Right atrium auricular region (tissue), 2 donors: ENCODE measurements around the gene LCE2C. TPM values are rescaled to one million over a fixed set of nuclear protein-coding genes. Genes with fewer than 3 reads are reported as not detected.
"Not testable (repeated sequence)": the region's sequence is repeated elsewhere in the genome, so short reads cannot be mapped to it uniquely, and the experiment has no call there.

Experiments
- DNase-seq: peaks from one replicate; pipeline ENCODE4 v3.0.0-alpha.2; 2019; ENCODE audit warnings: low spot score
- H3K27ac ChIP-seq, 2 donors: fragments of 200-600 bp; sonication (generic); 1 replicate in 1 of 2; 2 replicates in 1 of 2; pipeline ENCODE4 v1.5.1; 2016 to 2019
- H3K27me3 ChIP-seq, 2 donors: fragments of 200-600 bp; sonication (generic); one replicate each; pipeline versions ENCODE4 v1.5.1 to v1.6.0; 2017 to 2019
- H3K36me3 ChIP-seq: fragments of 200-600 bp; sonication (generic); one replicate; pipeline ENCODE4 v1.5.1; 2016
- H3K4me1 ChIP-seq, 2 donors: fragments of 200-600 bp; sonication (generic); one replicate each; pipeline versions ENCODE4 v1.5.1 to v1.6.0; 2017 to 2019
- H3K4me3 ChIP-seq, 2 donors: fragments of 200-600 bp; sonication (generic); 1 replicate in 1 of 2; 2 replicates in 1 of 2; pipeline ENCODE4 v1.5.1; 2017 to 2019; ENCODE audit warnings: mild to moderate bottlenecking in 1 of 2, moderate library complexity in 1 of 2
- H3K9me3 ChIP-seq, 2 donors: fragments of 200-600 bp; sonication (generic); one replicate each; pipeline ENCODE4 v1.5.1; 2019
- CTCF ChIP-seq, 2 donors: fragments of 200-600 bp; sonication (generic); IDR thresholded peaks; one replicate each; pipeline ENCODE4 v1.5.1; 2019; ENCODE audit warnings: antibody characterized with exemption in 2 of 2
- total RNA-seq, 2 donors: library from RNA; depleted of rRNA; stranded (reverse); fragments of >200 nt; gene quantifications; one replicate each; pipeline ENCODE4 v1.1.0, GENCODE V29; 2016

Gene LCE2C
- total RNA-seq, 2 donors from 2014 or later: not detected

GRCh38 chr1:152667648-152668047, 7.4 kb upstream of the LCE2C start:
- H3K4me3 ChIP-seq: no peak overlapping the region
- DNase-seq: no peak
- no peak overlapping the region for H3K27ac ChIP-seq
- H3K9me3 ChIP-seq: no peaks in the 10 kb centered on the region
- H3K36me3 ChIP-seq: no peaks in the 10 kb centered on the region
- TF ChIP-seq CTCF (IDR thresholded peaks at IDR 0.05): no peak
- H3K27me3 ChIP-seq: no peaks in the 10 kb centered on the region
- no peaks in the 10 kb centered on the region for H3K4me1 ChIP-seq

GRCh38 chr1:152673016-152673415, 2.1 kb upstream of the LCE2C start:
- no peak for TF ChIP-seq CTCF (IDR thresholded peaks at IDR 0.05)
- no peaks in the 10 kb centered on the region for H3K27me3 ChIP-seq
- H3K36me3 ChIP-seq: no peaks in the 10 kb centered on the region
- no peak overlapping the region for H3K4me3 ChIP-seq
- no peak for DNase-seq
- H3K9me3 ChIP-seq: no peaks in the 10 kb centered on the region
- H3K27ac ChIP-seq: no peak overlapping the region
- no peaks in the 10 kb centered on the region for H3K4me1 ChIP-seq

- H3K27ac ChIP-seq: no peak overlapping the region
- no peak overlapping the region for H3K4me3 ChIP-seq
- H3K4me1 ChIP-seq: no peaks in the 10 kb centered on the region
- H3K36me3 ChIP-seq: no peaks in the 10 kb centered on the region
- DNase-seq: no peak
- H3K9me3 ChIP-seq: peaks cover 0 to 3% of the 10 kb centered on the region in 2 donors
- no peak for TF ChIP-seq CTCF (IDR thresholded peaks at IDR 0.05)
- no peaks in the 10 kb centered on the region for H3K27me3 ChIP-seq
These were observed 4.4 kb downstream of the LCE2C start for GRCh38 chr1:152679459-152679858.

GRCh38 chr1:152681616-152682015, 6.5 kb downstream of the LCE2C start:
- Histone ChIP-seq H3K4me1 (no peaks in the 10 kb centered on the region), H3K4me3 (no peak overlapping the region), H3K27me3 (no peaks in the 10 kb centered on the region), H3K9me3 (peaks cover 0 to 3% of the 10 kb centered on the region in 2 donors), H3K27ac (no peak overlapping the region), H3K36me3 (no peaks in the 10 kb centered on the region)
- DNase-seq: no peak
- TF ChIP-seq CTCF (IDR thresholded peaks at IDR 0.05): no peak

- no peak overlapping the region for H3K27ac ChIP-seq
- H3K4me1 ChIP-seq: no peaks in the 10 kb centered on the region
- TF ChIP-seq CTCF (IDR thresholded peaks at IDR 0.05): no peak
- no peaks in the 10 kb centered on the region for H3K27me3 ChIP-seq
- peaks cover 0 to 3% of the 10 kb centered on the region in 2 donors for H3K9me3 ChIP-seq
- no peaks in the 10 kb centered on the region for H3K36me3 ChIP-seq
- H3K4me3 ChIP-seq: no peak overlapping the region
- no peak for DNase-seq
These were observed 8.8 kb downstream of the LCE2C start for GRCh38 chr1:152683846-152684245.

GRCh38 chr1:152685823-152686222, 10.7 kb downstream of the LCE2C start, which contains the start of gene LCE2B:
Gene LCE2B (plus strand): TSS chr1:152686123. CDS start chr1:152686844, 721 bp downstream.
- not testable (repeated sequence) for H3K4me1 ChIP-seq, DNase-seq, H3K36me3 ChIP-seq, H3K27ac ChIP-seq, H3K4me3 ChIP-seq, H3K9me3 ChIP-seq, H3K27me3 ChIP-seq
